OCI-LY1 (cell line): ENCODE data around the gene ANKRD34B.

Experiments
- EZH2 ChIP-seq: fragments of 200-600 bp; sonication (generic), shearing (Covaris generic); IDR thresholded peaks from 2 replicates; pipeline ENCODE4 v1.8.0; 2017; ENCODE audit warnings: borderline replicate concordance, mixed run types, mild to moderate bottlenecking, antibody characterized with exemption, low read length, moderate library complexity, mixed read lengths
- TF ChIP-seq, protein P1 (sequence below): fragments of 200-600 bp; sonication (generic), shearing (Covaris generic); IDR thresholded peaks from 2 replicates; pipeline ENCODE4 v1.5.1; 2017; ENCODE audit warnings: mild to moderate bottlenecking, antibody characterized with exemption, low read length, moderate library complexity, mixed read lengths

DNA sequence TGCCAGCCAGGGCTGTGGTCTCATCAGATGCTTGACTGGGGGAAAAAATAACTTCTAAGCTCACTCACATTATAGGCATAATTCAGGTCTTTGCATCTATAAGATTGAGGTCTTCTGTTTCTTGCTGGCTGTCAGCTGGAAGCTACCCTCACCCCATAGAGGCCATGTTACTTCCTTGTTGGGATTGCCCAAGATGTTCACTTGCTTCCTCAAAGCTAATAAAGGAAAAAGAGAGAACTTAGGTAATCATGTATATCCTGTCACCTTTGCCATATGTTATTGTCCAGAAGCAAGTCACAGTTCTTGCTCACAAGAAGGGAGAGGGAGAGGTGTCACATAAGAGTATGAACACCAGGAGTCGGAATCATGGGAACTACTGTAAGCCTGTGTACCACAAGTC is 38.7 kb upstream of the ANKRD34B start:
- TF ChIP-seq EZH2: no peak
- TF ChIP-seq, protein P1, sequence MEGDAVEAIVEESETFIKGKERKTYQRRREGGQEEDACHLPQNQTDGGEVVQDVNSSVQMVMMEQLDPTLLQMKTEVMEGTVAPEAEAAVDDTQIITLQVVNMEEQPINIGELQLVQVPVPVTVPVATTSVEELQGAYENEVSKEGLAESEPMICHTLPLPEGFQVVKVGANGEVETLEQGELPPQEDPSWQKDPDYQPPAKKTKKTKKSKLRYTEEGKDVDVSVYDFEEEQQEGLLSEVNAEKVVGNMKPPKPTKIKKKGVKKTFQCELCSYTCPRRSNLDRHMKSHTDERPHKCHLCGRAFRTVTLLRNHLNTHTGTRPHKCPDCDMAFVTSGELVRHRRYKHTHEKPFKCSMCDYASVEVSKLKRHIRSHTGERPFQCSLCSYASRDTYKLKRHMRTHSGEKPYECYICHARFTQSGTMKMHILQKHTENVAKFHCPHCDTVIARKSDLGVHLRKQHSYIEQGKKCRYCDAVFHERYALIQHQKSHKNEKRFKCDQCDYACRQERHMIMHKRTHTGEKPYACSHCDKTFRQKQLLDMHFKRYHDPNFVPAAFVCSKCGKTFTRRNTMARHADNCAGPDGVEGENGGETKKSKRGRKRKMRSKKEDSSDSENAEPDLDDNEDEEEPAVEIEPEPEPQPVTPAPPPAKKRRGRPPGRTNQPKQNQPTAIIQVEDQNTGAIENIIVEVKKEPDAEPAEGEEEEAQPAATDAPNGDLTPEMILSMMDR: no peak
